GM23338 (cell line): ENCODE data around the gene PPM1L. TPM values are rescaled to one million over a fixed set of nuclear protein-coding genes. Genes with fewer than 3 reads are reported as not detected.

Source experiments
- ATAC-seq: fragments of 200-7000 bp; cut with Tn5 transposase; 3 replicates; pipeline ENCODE4 v1.9.1; 2020
- DNase-seq: peaks from one replicate; pipeline ENCODE4 v3.0.0-alpha.2; 2015; ENCODE audit warnings: low spot score
- H2AFZ ChIP-seq: fragments of 200-600 bp; sonication (generic); 2 replicates; pipeline ENCODE4 v1.8.0; 2016; ENCODE audit warnings: antibody characterized with exemption, mild to moderate bottlenecking, moderate library complexity
- H3F3A ChIP-seq: fragments of 200-600 bp; sonication (generic); replicated peaks from 2 replicates; pipeline ENCODE4 v1.8.0; 2017; ENCODE audit warnings: antibody characterized with exemption, mixed run types, low read depth
- H3K27ac ChIP-seq: fragments of 200-600 bp; sonication (generic); 2 replicates; pipeline ENCODE4 v1.6.1; 2016; ENCODE audit warnings: low read depth
- H3K27me3 ChIP-seq: fragments of 200-600 bp; sonication (generic); 2 replicates; pipeline ENCODE4 v1.8.0; 2016; ENCODE audit warnings: mild to moderate bottlenecking, mixed run types, moderate library complexity; ENCODE audit not compliant: insufficient read depth
- H3K36me3 ChIP-seq: fragments of 200-600 bp; sonication (generic); 2 replicates; pipeline ENCODE4 v1.8.0; 2016; ENCODE audit warnings: mild to moderate bottlenecking; ENCODE audit not compliant: insufficient read depth
- H3K4me1 ChIP-seq: fragments of 200-600 bp; sonication (generic); 2 replicates; pipeline ENCODE4 v1.8.0; 2016; ENCODE audit warnings: mild to moderate bottlenecking, moderate library complexity; ENCODE audit not compliant: insufficient read depth
- H3K4me2 ChIP-seq: fragments of 200-600 bp; sonication (generic); 2 replicates; pipeline ENCODE4 v1.7.1; 2017; ENCODE audit warnings: mixed run types
- H3K4me3 ChIP-seq: fragments of 200-600 bp; sonication (generic); 2 replicates; pipeline ENCODE4 v1.6.1; 2016; ENCODE audit warnings: mixed run types
- H3K79me2 ChIP-seq: fragments of 200-600 bp; sonication (generic); replicated peaks from 2 replicates; pipeline ENCODE4 v1.8.0; 2017; ENCODE audit warnings: mild to moderate bottlenecking; ENCODE audit not compliant: insufficient read depth
- H3K9me2 ChIP-seq: fragments of 200-600 bp; sonication (generic); 2 replicates; pipeline ENCODE4 v1.8.0; 2017; ENCODE audit not compliant: insufficient read depth
- H4K20me1 ChIP-seq: fragments of 200-600 bp; sonication (generic); replicated peaks from 2 replicates; pipeline ENCODE4 v1.8.0; 2017; ENCODE audit warnings: mild to moderate bottlenecking; ENCODE audit not compliant: insufficient read depth
- H3K27ac Mint-ChIP-seq: 2 replicates; pipeline ENCODE4 v1.8.0; 2020; ENCODE audit warnings: inconsistent platforms, mild to moderate bottlenecking, moderate library complexity, mixed read lengths
- H3K27me3 Mint-ChIP-seq: 3 replicates; pipeline ENCODE4 v1.8.0; 2022; ENCODE audit warnings: low read depth, mild to moderate bottlenecking, moderate library complexity, mixed read lengths, inconsistent platforms; ENCODE audit not compliant: insufficient read depth, poor library complexity
- H3K36me3 Mint-ChIP-seq: 3 replicates; pipeline ENCODE4 v1.8.0; 2021; ENCODE audit warnings: low read depth, mild to moderate bottlenecking, inconsistent platforms, moderate library complexity, mixed read lengths
- H3K4me1 Mint-ChIP-seq: 3 replicates; pipeline ENCODE4 v1.8.0; 2020; ENCODE audit warnings: mild to moderate bottlenecking, inconsistent platforms, mixed read lengths
- H3K4me3 Mint-ChIP-seq: 3 replicates; pipeline ENCODE4 v1.8.0; 2021; ENCODE audit warnings: moderate library complexity, mild to moderate bottlenecking, inconsistent platforms, mixed read lengths
- H3K9me3 Mint-ChIP-seq: 3 replicates; pipeline ENCODE4 v1.8.0; 2020; ENCODE audit warnings: moderate library complexity, mild to moderate bottlenecking, inconsistent platforms, mixed read lengths
- CREB1 ChIP-seq: fragments of 250-450 bp; sonication (Bioruptor Pico); IDR thresholded peaks from 2 replicates; pipeline ENCODE4 v1.5.0; 2020; ENCODE audit warnings: low read depth, mild to moderate bottlenecking, moderate library complexity
- CTCF ChIP-seq, 2 experiments: fragments of 200-600 bp in 1 of 2; sonication (generic) in 1 of 2; conservative IDR thresholded peaks; 2 replicates each; pipeline versions ENCODE4 v1.5.1 to v1.6.1; 2016 to 2017; ENCODE audit warnings: antibody characterized with exemption in 2 of 2, low read depth in 2 of 2, mild to moderate bottlenecking in 2 of 2, moderate library complexity in 1 of 2
- ETS1 ChIP-seq: IDR thresholded peaks from 2 replicates; pipeline ENCODE4 v1.6.1; 2016; ENCODE audit warnings: antibody characterized with exemption
- EZH2 ChIP-seq: fragments of 200-600 bp; sonication (generic); IDR thresholded peaks from one replicate; pipeline ENCODE4 v1.8.0; 2017; ENCODE audit warnings: antibody characterized with exemption, mild to moderate bottlenecking, low read depth; ENCODE audit not compliant: unreplicated experiment
- EZH2phosphoT487 ChIP-seq: fragments of 200-600 bp; sonication (generic); IDR thresholded peaks from one replicate; pipeline ENCODE4 v1.8.1; 2018; ENCODE audit warnings: antibody characterized with exemption; ENCODE audit not compliant: unreplicated experiment
- JUNB ChIP-seq: IDR thresholded peaks from one replicate; pipeline ENCODE4 v1.6.1; 2016; ENCODE audit warnings: antibody characterized with exemption; ENCODE audit not compliant: unreplicated experiment
- NANOG ChIP-seq: IDR thresholded peaks from 2 replicates; pipeline ENCODE4 v1.6.1; 2016; ENCODE audit warnings: antibody characterized with exemption, borderline replicate concordance
- POLR2AphosphoS5 ChIP-seq: IDR thresholded peaks from 2 replicates; pipeline ENCODE4 v1.6.1; 2016; ENCODE audit warnings: antibody characterized with exemption, low read depth
- REST ChIP-seq: IDR thresholded peaks from one replicate; pipeline ENCODE4 v1.6.1; 2018; ENCODE audit warnings: antibody characterized with exemption; ENCODE audit not compliant: unreplicated experiment
- STAT1 ChIP-seq: IDR thresholded peaks from one replicate; pipeline ENCODE4 v1.6.1; 2016; ENCODE audit warnings: antibody characterized with exemption; ENCODE audit not compliant: unreplicated experiment
- ZNF114 ChIP-seq: fragments of 250-450 bp; sonication (Bioruptor Pico); IDR thresholded peaks from 2 replicates; pipeline ENCODE4 v1.5.0; 2020; ENCODE audit warnings: mild to moderate bottlenecking, moderate library complexity
- ZNF331 ChIP-seq: fragments of 250-450 bp; sonication (Bioruptor Pico); IDR thresholded peaks from 2 replicates; pipeline ENCODE4 v1.5.0; 2020; ENCODE audit warnings: low read depth, mild to moderate bottlenecking, moderate library complexity
- polyA plus RNA-seq: library from polyadenylated mRNA; unstranded; fragments of >200 nt; fragmentation: Nextera tagmentation; extraction: Ambion mirVana; gene quantifications from 2 replicates; pipeline ENCODE4 v1.2.1, GENCODE V29; 2016
- total RNA-seq: library from RNA; depleted of rRNA; stranded (reverse); fragments of >200 nt; shearing (Covaris generic); gene quantifications from 2 replicates; pipeline ENCODE4 v1.2.3, GENCODE V29; 2014
- TF ChIP-seq, protein P1 (sequence below): fragments of 250-450 bp; sonication (Bioruptor Pico); IDR thresholded peaks from 2 replicates; pipeline ENCODE4 v1.5.0; 2020; ENCODE audit warnings: mild to moderate bottlenecking, moderate library complexity

Gene PPM1L
- total and polyA plus RNA-seq, 2 experiments from 2014 or later = 3.9 to 26.4 TPM

DNA sequence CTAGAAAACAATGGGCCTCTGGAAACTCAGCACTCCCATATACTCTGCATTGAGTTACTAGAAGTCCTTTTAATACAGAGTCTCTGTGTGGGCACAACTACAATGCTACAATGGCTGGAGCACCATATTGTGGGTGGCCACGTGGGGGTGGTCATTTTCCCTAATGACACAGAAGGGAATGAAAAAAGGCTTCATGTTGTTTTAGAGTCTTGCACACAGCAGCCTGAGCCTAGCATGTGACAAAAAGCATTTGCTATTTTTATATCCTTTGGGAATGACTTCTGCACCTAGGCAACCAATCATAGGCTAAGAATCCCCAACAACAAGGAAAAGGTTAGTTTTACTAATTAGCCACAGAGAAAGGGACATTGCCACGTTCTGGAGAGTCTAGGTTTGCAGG lies 120.6 kb downstream of the PPM1L start:
- peaks cover 1% of the 10 kb centered on the region for H3K27me3 Mint-ChIP-seq
- TF ChIP-seq ZNF331 (no peak), STAT1 (no peak), EZH2phosphoT487 (no peak), REST (no peak), CREB1 (no peak), NANOG (no peak), ETS1 (no peak), JUNB (no peak), POLR2AphosphoS5 (no peak), ZNF114 (CRISPR knock-in tag) (no peak), EZH2 (no peak), CTCF (conservative IDR thresholded peaks at IDR 0.05; ENCODE audit: low read depth in 2 of 2) (no peak)
- TF ChIP-seq, protein P1, sequence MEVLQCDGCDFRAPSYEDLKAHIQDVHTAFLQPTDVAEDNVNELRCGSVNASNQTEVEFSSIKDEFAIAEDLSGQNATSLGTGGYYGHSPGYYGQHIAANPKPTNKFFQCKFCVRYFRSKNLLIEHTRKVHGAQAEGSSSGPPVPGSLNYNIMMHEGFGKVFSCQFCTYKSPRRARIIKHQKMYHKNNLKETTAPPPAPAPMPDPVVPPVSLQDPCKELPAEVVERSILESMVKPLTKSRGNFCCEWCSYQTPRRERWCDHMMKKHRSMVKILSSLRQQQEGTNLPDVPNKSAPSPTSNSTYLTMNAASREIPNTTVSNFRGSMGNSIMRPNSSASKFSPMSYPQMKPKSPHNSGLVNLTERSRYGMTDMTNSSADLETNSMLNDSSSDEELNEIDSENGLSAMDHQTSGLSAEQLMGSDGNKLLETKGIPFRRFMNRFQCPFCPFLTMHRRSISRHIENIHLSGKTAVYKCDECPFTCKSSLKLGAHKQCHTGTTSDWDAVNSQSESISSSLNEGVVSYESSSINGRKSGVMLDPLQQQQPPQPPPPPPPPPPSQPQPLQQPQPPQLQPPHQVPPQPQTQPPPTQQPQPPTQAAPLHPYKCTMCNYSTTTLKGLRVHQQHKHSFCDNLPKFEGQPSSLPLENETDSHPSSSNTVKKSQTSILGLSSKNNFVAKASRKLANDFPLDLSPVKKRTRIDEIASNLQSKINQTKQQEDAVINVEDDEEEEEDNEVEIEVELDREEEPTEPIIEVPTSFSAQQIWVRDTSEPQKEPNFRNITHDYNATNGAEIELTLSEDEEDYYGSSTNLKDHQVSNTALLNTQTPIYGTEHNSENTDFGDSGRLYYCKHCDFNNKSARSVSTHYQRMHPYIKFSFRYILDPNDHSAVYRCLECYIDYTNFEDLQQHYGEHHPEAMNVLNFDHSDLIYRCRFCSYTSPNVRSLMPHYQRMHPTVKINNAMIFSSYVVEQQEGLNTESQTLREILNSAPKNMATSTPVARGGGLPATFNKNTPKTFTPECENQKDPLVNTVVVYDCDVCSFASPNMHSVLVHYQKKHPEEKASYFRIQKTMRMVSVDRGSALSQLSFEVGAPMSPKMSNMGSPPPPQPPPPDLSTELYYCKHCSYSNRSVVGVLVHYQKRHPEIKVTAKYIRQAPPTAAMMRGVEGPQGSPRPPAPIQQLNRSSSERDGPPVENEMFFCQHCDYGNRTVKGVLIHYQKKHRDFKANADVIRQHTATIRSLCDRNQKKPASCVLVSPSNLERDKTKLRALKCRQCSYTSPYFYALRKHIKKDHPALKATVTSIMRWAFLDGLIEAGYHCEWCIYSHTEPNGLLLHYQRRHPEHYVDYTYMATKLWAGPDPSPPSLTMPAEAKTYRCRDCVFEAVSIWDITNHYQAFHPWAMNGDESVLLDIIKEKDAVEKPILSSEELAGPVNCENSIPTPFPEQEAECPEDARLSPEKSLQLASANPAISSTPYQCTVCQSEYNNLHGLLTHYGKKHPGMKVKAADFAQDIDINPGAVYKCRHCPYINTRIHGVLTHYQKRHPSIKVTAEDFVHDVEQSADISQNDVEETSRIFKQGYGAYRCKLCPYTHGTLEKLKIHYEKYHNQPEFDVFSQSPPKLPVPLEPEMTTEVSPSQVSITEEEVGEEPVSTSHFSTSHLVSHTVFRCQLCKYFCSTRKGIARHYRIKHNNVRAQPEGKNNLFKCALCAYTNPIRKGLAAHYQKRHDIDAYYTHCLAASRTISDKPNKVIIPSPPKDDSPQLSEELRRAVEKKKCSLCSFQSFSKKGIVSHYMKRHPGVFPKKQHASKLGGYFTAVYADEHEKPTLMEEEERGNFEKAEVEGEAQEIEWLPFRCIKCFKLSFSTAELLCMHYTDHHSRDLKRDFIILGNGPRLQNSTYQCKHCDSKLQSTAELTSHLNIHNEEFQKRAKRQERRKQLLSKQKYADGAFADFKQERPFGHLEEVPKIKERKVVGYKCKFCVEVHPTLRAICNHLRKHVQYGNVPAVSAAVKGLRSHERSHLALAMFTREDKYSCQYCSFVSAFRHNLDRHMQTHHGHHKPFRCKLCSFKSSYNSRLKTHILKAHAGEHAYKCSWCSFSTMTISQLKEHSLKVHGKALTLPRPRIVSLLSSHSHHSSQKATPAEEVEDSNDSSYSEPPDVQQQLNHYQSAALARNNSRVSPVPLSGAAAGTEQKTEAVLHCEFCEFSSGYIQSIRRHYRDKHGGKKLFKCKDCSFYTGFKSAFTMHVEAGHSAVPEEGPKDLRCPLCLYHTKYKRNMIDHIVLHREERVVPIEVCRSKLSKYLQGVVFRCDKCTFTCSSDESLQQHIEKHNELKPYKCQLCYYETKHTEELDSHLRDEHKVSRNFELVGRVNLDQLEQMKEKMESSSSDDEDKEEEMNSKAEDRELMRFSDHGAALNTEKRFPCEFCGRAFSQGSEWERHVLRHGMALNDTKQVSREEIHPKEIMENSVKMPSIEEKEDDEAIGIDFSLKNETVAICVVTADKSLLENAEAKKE = no peak
- Histone ChIP-seq H3K4me1 (no peaks in the 10 kb centered on the region), H3K36me3 (no peaks in the 10 kb centered on the region), H3K4me2 (no peak overlapping the region), H2AFZ (no peak overlapping the region), H3K9me2 (no peaks in the 10 kb centered on the region), H3K4me3 (no peak overlapping the region), H3F3A (no peaks in the 10 kb centered on the region), H4K20me1 (peaks cover 3% of the 10 kb centered on the region; the same call in 1 of the 2 replicates), H3K79me2 (no peaks in the 10 kb centered on the region), H3K27me3 (no peaks in the 10 kb centered on the region), H3K27ac (no peak overlapping the region)
- H3K27ac Mint-ChIP-seq = no peak overlapping the region
- no peak for ATAC-seq
- H3K9me3 Mint-ChIP-seq = no peaks in the 10 kb centered on the region; the same call in 2 of the 3 replicates
- H3K4me1 Mint-ChIP-seq = no peaks in the 10 kb centered on the region; the same call in 1 of the 3 replicates
- H3K4me3 Mint-ChIP-seq = no peak overlapping the region
- no peak for DNase-seq
- H3K36me3 Mint-ChIP-seq = no peaks in the 10 kb centered on the region
